HG03558 (cell line): Measurements from ENCODE around the gene MUC22.

Experiments
- ATAC-seq: cut with Tn5 transposase; IDR thresholded peaks from one replicate; pipeline ENCODE4 v1.9.1; 2021; ENCODE audit warnings: moderate number of reproducible peaks; ENCODE audit not compliant: unreplicated experiment; ENCODE audit errors: extremely low read depth

Gene MUC22

GRCh38 chr6:31068669-31069340, 58.5 kb downstream of the MUC22 start:
- no peak for ATAC-seq

GRCh38 chr6:31070711-31071197, 60.5 kb downstream of the MUC22 start:
- ATAC-seq = no peak

- no peak for ATAC-seq
Observed at GRCh38 chr6:31074401-31074800, 64.1 kb downstream of the MUC22 start.

GRCh38 chr6:31075528-31075927, 65.3 kb downstream of the MUC22 start:
- no peak for ATAC-seq

- ATAC-seq = no peak
Observed at GRCh38 chr6:31076611-31077010, 66.3 kb downstream of the MUC22 start.

GRCh38 chr6:31079656-31080261, 69.5 kb downstream of the MUC22 start:
- no peak for ATAC-seq

- ATAC-seq = no peak
Observed at GRCh38 chr6:31081872-31082271, 71.6 kb downstream of the MUC22 start.

GRCh38 chr6:31083742-31084354, 73.6 kb downstream of the MUC22 start:
- ATAC-seq = no peak
